Measurements from ENCODE around the gene HADHA.

DNA sequence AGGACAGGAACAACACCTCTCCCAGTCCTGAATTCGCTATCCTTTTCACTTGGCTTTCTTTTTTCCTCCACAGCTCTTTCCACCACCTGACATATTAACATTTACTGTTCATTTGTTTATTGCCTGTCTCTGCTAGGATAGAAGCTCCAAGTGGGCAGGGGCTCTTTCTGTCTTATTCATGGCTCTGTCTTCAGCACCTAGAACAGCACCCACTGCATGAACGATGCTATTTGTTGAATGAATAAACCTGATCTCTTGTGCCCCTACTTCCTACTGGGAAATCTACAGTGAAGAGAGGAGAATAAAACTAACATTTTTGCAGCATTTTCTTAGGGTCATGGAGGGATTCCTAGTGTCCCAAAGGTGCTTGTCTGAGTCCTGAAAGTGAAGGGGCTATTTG lies 95.9 kb downstream of the HADHA start:
- TF ChIP-seq MYC (IDR thresholded peaks at IDR 0.05; ENCODE audit: low read depth, low read length) (no peak), POLR2AphosphoS5 (IDR thresholded peaks at IDR 0.05; ENCODE audit: insufficient read depth, low read depth, low read length) (no peak), EZH2 (IDR thresholded peaks at IDR 0.05; ENCODE audit: borderline replicate concordance, low read depth, low read length, severe bottlenecking) (no peak), GATA2 (IDR thresholded peaks at IDR 0.05; ENCODE audit: insufficient read depth, insufficient read length, low read depth, low read length) (no peak)
- TF ChIP-seq, protein P1, sequence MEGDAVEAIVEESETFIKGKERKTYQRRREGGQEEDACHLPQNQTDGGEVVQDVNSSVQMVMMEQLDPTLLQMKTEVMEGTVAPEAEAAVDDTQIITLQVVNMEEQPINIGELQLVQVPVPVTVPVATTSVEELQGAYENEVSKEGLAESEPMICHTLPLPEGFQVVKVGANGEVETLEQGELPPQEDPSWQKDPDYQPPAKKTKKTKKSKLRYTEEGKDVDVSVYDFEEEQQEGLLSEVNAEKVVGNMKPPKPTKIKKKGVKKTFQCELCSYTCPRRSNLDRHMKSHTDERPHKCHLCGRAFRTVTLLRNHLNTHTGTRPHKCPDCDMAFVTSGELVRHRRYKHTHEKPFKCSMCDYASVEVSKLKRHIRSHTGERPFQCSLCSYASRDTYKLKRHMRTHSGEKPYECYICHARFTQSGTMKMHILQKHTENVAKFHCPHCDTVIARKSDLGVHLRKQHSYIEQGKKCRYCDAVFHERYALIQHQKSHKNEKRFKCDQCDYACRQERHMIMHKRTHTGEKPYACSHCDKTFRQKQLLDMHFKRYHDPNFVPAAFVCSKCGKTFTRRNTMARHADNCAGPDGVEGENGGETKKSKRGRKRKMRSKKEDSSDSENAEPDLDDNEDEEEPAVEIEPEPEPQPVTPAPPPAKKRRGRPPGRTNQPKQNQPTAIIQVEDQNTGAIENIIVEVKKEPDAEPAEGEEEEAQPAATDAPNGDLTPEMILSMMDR (IDR thresholded peaks at IDR 0.05; ENCODE audit: extremely low read depth in 1 of 2, insufficient read depth in 1 of 2, low read depth in 1 of 2, low read length in 2 of 2) = no peak
- TF ChIP-seq, protein P2, sequence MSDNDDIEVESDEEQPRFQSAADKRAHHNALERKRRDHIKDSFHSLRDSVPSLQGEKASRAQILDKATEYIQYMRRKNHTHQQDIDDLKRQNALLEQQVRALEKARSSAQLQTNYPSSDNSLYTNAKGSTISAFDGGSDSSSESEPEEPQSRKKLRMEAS (IDR thresholded peaks at IDR 0.05; ENCODE audit: insufficient read depth, insufficient read length) = no peak
